ENCODE data around the gene DEFB121.

DNA sequence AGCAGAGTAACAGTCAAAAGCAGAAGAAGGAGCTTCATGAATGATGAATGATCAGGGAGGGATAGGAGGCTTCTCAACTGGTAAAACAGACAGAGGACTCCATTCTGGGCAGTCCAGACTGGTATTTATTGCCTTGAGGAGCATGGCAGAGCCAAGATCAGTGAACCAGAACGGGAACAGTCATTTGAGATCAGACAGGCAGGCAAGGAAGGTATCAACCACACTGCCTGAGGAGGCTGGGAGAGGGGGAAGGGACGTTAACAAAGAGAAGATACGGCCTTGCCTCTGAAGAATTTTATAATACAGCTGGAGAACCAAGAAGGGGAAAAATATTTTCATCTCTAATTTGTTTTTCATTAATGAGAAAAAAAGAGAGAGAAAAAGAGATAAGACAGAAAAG is at the start of gene DEFB121:
- TF ChIP-seq, protein P1, sequence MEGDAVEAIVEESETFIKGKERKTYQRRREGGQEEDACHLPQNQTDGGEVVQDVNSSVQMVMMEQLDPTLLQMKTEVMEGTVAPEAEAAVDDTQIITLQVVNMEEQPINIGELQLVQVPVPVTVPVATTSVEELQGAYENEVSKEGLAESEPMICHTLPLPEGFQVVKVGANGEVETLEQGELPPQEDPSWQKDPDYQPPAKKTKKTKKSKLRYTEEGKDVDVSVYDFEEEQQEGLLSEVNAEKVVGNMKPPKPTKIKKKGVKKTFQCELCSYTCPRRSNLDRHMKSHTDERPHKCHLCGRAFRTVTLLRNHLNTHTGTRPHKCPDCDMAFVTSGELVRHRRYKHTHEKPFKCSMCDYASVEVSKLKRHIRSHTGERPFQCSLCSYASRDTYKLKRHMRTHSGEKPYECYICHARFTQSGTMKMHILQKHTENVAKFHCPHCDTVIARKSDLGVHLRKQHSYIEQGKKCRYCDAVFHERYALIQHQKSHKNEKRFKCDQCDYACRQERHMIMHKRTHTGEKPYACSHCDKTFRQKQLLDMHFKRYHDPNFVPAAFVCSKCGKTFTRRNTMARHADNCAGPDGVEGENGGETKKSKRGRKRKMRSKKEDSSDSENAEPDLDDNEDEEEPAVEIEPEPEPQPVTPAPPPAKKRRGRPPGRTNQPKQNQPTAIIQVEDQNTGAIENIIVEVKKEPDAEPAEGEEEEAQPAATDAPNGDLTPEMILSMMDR (conservative IDR thresholded peaks at IDR 0.05) = no peak
- TF ChIP-seq ZFX (IDR thresholded peaks at IDR 0.05) = no peak
